HCT116 (cell line): ENCODE data around the gene VEZF1. TPM values are rescaled to one million over a fixed set of nuclear protein-coding genes. Genes with fewer than 3 reads are reported as not detected.

Experiments used
- ATAC-seq: fragments of 200-7000 bp; cut with Tn5 transposase; 2 replicates; pipeline ENCODE4 v1.9.1; 2020; ENCODE audit warnings: mild to moderate bottlenecking, moderate library complexity
- BruUV-seq: library from RNA; stranded (reverse); fragments of 400-500 nt; replicated peaks from 2 replicates; lab custom pipeline; 2021; lab: Mats Ljungman, UMichigan
- CTCF ChIA-PET: fragments of 300-600 bp; sonication (Branson Sonifier 250); formaldehyde crosslinking; loops from one replicate; lab custom pipeline; 2021; ENCODE audit warnings: antibody characterized with exemption; lab: Charles Lee
- POLR2A ChIA-PET: fragments of 300-600, 350-600 bp; sonication (Branson Sonifier 250); formaldehyde crosslinking; loops from one replicate; lab custom pipeline; 2021; ENCODE audit warnings: antibody characterized with exemption; lab: Charles Lee
- RAD21 ChIA-PET, 2 experiments: fragments of 300-600 bp; sonication (Branson Sonifier 250); formaldehyde crosslinking; loops; one replicate each; lab custom pipeline; 2023; ENCODE audit warnings: low total read pairs in 2 of 2; ENCODE audit not compliant: uncharacterized antibody in 2 of 2, unreplicated experiment in 2 of 2, low non-redundant PET in 1 of 2; lab: Charles Lee
- DNase-seq: peaks from one replicate; pipeline ENCODE4 v3.0.0-alpha.2; 2010; ENCODE audit warnings: low read depth, low spot score
- H2AFZ ChIP-seq: fragments of 200-600 bp; shearing (Covaris generic), sonication (generic); 2 replicates; pipeline ENCODE4 v1.6.1; 2017; ENCODE audit warnings: low read depth, mixed run types, mixed read lengths, antibody characterized with exemption, low read length; ENCODE audit not compliant: poor library complexity, severe bottlenecking
- H3K27ac ChIP-seq: 2 replicates; pipeline ENCODE4 v1.5.1; 2012; ENCODE audit warnings: low read depth, low read length
- H3K27me3 ChIP-seq: fragments of 200-600 bp; sonication (generic); 2 replicates; pipeline ENCODE4 v1.6.1; 2016; ENCODE audit warnings: mixed run types, low read length, mixed read lengths; ENCODE audit not compliant: insufficient read depth
- H3K36me3 ChIP-seq, 2 experiments: fragments of 200-500 bp in 1 of 2; fragments of 200-600 bp in 1 of 2; sonication (Bioruptor generic) in 1 of 2; sonication (generic) in 1 of 2; 2 replicates each; pipeline versions ENCODE4 v1.5.1 to v1.6.1; 2014 to 2016; ENCODE audit warnings: low read length in 2 of 2, inconsistent platforms in 1 of 2, mixed read lengths in 1 of 2, mixed run types in 1 of 2; ENCODE audit not compliant: insufficient read depth in 2 of 2, control insufficient read depth in 1 of 2
- H3K4me1 ChIP-seq, 2 experiments: fragments of 200-600 bp in 1 of 2; sonication (generic) in 1 of 2; 2 replicates each; pipeline versions ENCODE4 v1.5.1 to v1.6.1; 2012 to 2017; ENCODE audit warnings: low read length in 2 of 2, inconsistent platforms in 1 of 2, mild to moderate bottlenecking in 1 of 2, mixed read lengths in 1 of 2, mixed run types in 1 of 2, moderate library complexity in 1 of 2; ENCODE audit not compliant: insufficient read depth in 2 of 2, control insufficient read depth in 1 of 2
- H3K4me2 ChIP-seq: fragments of 200-600 bp; sonication (generic); 2 replicates; pipeline ENCODE4 v1.6.1; 2017; ENCODE audit warnings: mixed run types, low read length, mixed read lengths
- H3K4me3 ChIP-seq, 2 experiments: fragments of 200-600 bp in 1 of 2; sonication (generic) in 1 of 2; replicated peaks in 1 of 2; 2 replicates each; pipeline ENCODE4 v1.5.1; 2011 to 2016; ENCODE audit warnings: low read length in 2 of 2, control low read depth in 1 of 2, low read depth in 1 of 2, mild to moderate bottlenecking in 1 of 2, mixed read lengths in 1 of 2, mixed run types in 1 of 2
- H3K79me2 ChIP-seq: fragments of 200-600 bp; sonication (generic); 2 replicates; pipeline ENCODE4 v1.6.1; 2017; ENCODE audit warnings: mild to moderate bottlenecking, mixed run types, low read length, moderate library complexity, mixed read lengths; ENCODE audit not compliant: insufficient read depth
- H3K9ac ChIP-seq: fragments of 200-600 bp; sonication (generic); 2 replicates; pipeline ENCODE4 v1.6.1; 2016; ENCODE audit warnings: low read length, mixed read lengths
- H3K9me2 ChIP-seq: fragments of 200-600 bp; sonication (generic), shearing (Covaris generic); 2 replicates; pipeline ENCODE4 v1.6.1; 2017; ENCODE audit warnings: mixed run types, mild to moderate bottlenecking, moderate library complexity; ENCODE audit not compliant: insufficient read depth
- H3K9me3 ChIP-seq, 2 experiments: fragments of 200-500 bp in 1 of 2; fragments of 200-600 bp in 1 of 2; sonication (Bioruptor generic) in 1 of 2; sonication (generic) in 1 of 2; 2 replicates each; pipeline ENCODE4 v1.6.1; 2014 to 2017; ENCODE audit warnings: low read length in 2 of 2, mixed read lengths in 2 of 2, inconsistent platforms in 1 of 2, low read depth in 1 of 2, mild to moderate bottlenecking in 1 of 2, mixed run types in 1 of 2, moderate library complexity in 1 of 2; ENCODE audit not compliant: control insufficient read depth in 1 of 2, insufficient read depth in 1 of 2
- H4K20me1 ChIP-seq: fragments of 200-600 bp; sonication (generic), shearing (Covaris generic); 2 replicates; pipeline ENCODE4 v1.6.1; 2017; ENCODE audit warnings: mixed run types, mild to moderate bottlenecking, moderate library complexity; ENCODE audit not compliant: insufficient read depth
- CBX3 ChIP-seq: IDR thresholded peaks from 2 replicates; pipeline ENCODE4 v1.6.1; 2012; ENCODE audit warnings: low read depth
- CEBPB ChIP-seq: IDR thresholded peaks from 2 replicates; pipeline ENCODE4 v1.6.1; 2012; ENCODE audit warnings: low read depth
- EGR1 ChIP-seq: IDR thresholded peaks from 2 replicates; pipeline ENCODE4 v1.6.1; 2012; ENCODE audit warnings: low read depth
- ELF1 ChIP-seq: IDR thresholded peaks from 2 replicates; pipeline ENCODE4 v1.6.1; 2012; ENCODE audit warnings: low read depth, borderline replicate concordance
- EZH2 ChIP-seq: fragments of 200-600 bp; sonication (generic); IDR thresholded peaks from 2 replicates; pipeline ENCODE4 v1.6.1; 2017; ENCODE audit warnings: antibody characterized with exemption, mixed run types
- EZH2phosphoT487 ChIP-seq: fragments of 200-600 bp; IDR thresholded peaks from 2 replicates; pipeline ENCODE4 v1.6.1; 2018; ENCODE audit warnings: antibody characterized with exemption, borderline replicate concordance
- JUND ChIP-seq: IDR thresholded peaks from 2 replicates; pipeline ENCODE4 v1.6.1; 2012
- POLR2A ChIP-seq: IDR thresholded peaks from 2 replicates; pipeline ENCODE4 v1.7.0; 2011; ENCODE audit warnings: borderline replicate concordance; ENCODE audit not compliant: insufficient read depth, insufficient read length; ENCODE audit errors: extremely low read depth
- POLR2AphosphoS5 ChIP-seq: IDR thresholded peaks from 2 replicates; pipeline ENCODE4 v1.6.1; 2011; ENCODE audit warnings: mild to moderate bottlenecking, low read depth, low read length, moderate library complexity
- SIN3A ChIP-seq: IDR thresholded peaks from 2 replicates; pipeline ENCODE4 v1.6.1; 2012; ENCODE audit warnings: low read depth
- SP1 ChIP-seq: IDR thresholded peaks from 2 replicates; pipeline ENCODE4 v1.6.1; 2012; ENCODE audit warnings: low read depth
- SRF ChIP-seq: IDR thresholded peaks from 2 replicates; pipeline ENCODE4 v1.6.1; 2012; ENCODE audit warnings: low read depth
- TCF7L2 ChIP-seq: IDR thresholded peaks from 2 replicates; pipeline ENCODE4 v1.7.0; 2011; ENCODE audit warnings: borderline replicate concordance, inconsistent platforms; ENCODE audit not compliant: insufficient read depth, insufficient read length; ENCODE audit errors: extremely low read depth
- ZFX ChIP-seq: fragments of 450-650 bp; IDR thresholded peaks from 2 replicates; pipeline ENCODE4 v1.6.1; 2017
- ZNF274 ChIP-seq: fragments of 200-500 bp; sonication (Bioruptor generic); IDR thresholded peaks from 2 replicates; pipeline ENCODE4 v1.6.1; 2014; ENCODE audit warnings: mild to moderate bottlenecking, low read depth, low read length, inconsistent platforms
- intact Hi-C: fragments of 100-400 bp; cut with micrococcal nuclease; formaldehyde crosslinking; loops from 2 replicates; pipeline ENCODE4 v1.10.0; 2022
- total RNA-seq: library from RNA; stranded (reverse); gene quantifications from one replicate; pipeline ENCODE4 v1.2.1, GENCODE V29; 2021; ENCODE audit not compliant: unreplicated experiment
- TF ChIP-seq, protein P1 (sequence below): IDR thresholded peaks from 2 replicates; pipeline ENCODE4 v1.6.1; 2012
- TF ChIP-seq, protein P2 (sequence below), 3 experiments: fragments of 200-600 bp in 1 of 3; sonication (generic) in 1 of 3; IDR thresholded peaks in 2 of 3; conservative IDR thresholded peaks in 1 of 3; 2 replicates each; pipeline ENCODE4 v1.5.1; 2012 to 2017; ENCODE audit warnings: low read depth in 2 of 3, low read length in 2 of 3, antibody characterized with exemption in 1 of 3, borderline replicate concordance in 1 of 3, control low read depth in 1 of 3, mild to moderate bottlenecking in 1 of 3, mixed read lengths in 1 of 3, mixed run types in 1 of 3, moderate library complexity in 1 of 3; ENCODE audit not compliant: insufficient read depth in 1 of 3
- TF ChIP-seq, protein P3 (sequence below): IDR thresholded peaks from 2 replicates; pipeline ENCODE4 v1.6.1; 2012; ENCODE audit warnings: low read depth

Gene VEZF1
- total RNA-seq, 1 experiment from 2014 or later = 70.2 TPM

DNA sequence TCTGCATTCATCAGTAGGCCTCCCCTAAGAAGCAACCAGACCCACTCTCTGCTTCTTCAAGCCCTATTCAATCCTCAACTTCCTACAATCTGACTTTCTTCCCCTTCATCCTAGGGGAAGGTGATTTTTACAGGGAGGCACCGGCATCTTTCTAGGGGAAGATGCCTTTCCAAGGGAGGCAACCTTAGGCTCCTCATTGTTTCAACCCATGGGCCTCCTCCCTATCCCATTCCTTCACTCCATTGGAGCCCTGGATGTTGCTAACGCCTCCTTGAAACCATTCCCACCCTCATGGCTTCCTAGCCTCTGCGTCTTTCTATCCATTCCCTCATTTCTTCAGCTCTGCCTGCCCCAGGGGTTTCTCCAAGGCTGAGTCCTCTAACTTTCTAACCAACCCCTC is 30.2 kb downstream of the VEZF1 start:
- H3K9me3 ChIP-seq = no peaks in the 10 kb centered on the region
- no peak overlapping the region for H3K27ac ChIP-seq
- peaks cover 0 to 5% of the 10 kb centered on the region in 2 experiments; a peak in 1 of 4 replicates for H3K36me3 ChIP-seq
- no peak for ATAC-seq
- RAD21 ChIA-PET = no interaction called here
- no peaks in the 10 kb centered on the region for H3K27me3 ChIP-seq
- H3K4me3 ChIP-seq = no peak overlapping the region
- H3K4me1 ChIP-seq = peaks cover 32 to 41% of the 10 kb centered on the region in 2 experiments
- H3K9ac ChIP-seq = no peak overlapping the region
- intact Hi-C loops = no loop called here
- TF ChIP-seq CEBPB = no peak
- no peak for TF ChIP-seq ZNF274
- TF ChIP-seq, protein P1, sequence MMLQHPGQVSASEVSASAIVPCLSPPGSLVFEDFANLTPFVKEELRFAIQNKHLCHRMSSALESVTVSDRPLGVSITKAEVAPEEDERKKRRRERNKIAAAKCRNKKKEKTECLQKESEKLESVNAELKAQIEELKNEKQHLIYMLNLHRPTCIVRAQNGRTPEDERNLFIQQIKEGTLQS = no peak
- no peak for TF ChIP-seq EZH2phosphoT487
- no peak for TF ChIP-seq SRF
- no peak for TF ChIP-seq ZFX
- no peak for TF ChIP-seq SP1
- no peak for TF ChIP-seq CBX3
- TF ChIP-seq EZH2 = no peak
- no peak for TF ChIP-seq SIN3A
- TF ChIP-seq, protein P2, sequence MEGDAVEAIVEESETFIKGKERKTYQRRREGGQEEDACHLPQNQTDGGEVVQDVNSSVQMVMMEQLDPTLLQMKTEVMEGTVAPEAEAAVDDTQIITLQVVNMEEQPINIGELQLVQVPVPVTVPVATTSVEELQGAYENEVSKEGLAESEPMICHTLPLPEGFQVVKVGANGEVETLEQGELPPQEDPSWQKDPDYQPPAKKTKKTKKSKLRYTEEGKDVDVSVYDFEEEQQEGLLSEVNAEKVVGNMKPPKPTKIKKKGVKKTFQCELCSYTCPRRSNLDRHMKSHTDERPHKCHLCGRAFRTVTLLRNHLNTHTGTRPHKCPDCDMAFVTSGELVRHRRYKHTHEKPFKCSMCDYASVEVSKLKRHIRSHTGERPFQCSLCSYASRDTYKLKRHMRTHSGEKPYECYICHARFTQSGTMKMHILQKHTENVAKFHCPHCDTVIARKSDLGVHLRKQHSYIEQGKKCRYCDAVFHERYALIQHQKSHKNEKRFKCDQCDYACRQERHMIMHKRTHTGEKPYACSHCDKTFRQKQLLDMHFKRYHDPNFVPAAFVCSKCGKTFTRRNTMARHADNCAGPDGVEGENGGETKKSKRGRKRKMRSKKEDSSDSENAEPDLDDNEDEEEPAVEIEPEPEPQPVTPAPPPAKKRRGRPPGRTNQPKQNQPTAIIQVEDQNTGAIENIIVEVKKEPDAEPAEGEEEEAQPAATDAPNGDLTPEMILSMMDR (IDR thresholded peaks at IDR 0.05 in 2 of 3, conservative IDR thresholded peaks at IDR 0.05 in 1 of 3; ENCODE audit: borderline replicate concordance in 1 of 3, insufficient read depth in 1 of 3, low read depth in 2 of 3, low read length in 2 of 3) = no peak
- TF ChIP-seq JUND = no peak
- no peak for TF ChIP-seq ELF1
- no peak for TF ChIP-seq TCF7L2
- no peak for TF ChIP-seq POLR2A
- no peak for TF ChIP-seq EGR1
- TF ChIP-seq, protein P3, sequence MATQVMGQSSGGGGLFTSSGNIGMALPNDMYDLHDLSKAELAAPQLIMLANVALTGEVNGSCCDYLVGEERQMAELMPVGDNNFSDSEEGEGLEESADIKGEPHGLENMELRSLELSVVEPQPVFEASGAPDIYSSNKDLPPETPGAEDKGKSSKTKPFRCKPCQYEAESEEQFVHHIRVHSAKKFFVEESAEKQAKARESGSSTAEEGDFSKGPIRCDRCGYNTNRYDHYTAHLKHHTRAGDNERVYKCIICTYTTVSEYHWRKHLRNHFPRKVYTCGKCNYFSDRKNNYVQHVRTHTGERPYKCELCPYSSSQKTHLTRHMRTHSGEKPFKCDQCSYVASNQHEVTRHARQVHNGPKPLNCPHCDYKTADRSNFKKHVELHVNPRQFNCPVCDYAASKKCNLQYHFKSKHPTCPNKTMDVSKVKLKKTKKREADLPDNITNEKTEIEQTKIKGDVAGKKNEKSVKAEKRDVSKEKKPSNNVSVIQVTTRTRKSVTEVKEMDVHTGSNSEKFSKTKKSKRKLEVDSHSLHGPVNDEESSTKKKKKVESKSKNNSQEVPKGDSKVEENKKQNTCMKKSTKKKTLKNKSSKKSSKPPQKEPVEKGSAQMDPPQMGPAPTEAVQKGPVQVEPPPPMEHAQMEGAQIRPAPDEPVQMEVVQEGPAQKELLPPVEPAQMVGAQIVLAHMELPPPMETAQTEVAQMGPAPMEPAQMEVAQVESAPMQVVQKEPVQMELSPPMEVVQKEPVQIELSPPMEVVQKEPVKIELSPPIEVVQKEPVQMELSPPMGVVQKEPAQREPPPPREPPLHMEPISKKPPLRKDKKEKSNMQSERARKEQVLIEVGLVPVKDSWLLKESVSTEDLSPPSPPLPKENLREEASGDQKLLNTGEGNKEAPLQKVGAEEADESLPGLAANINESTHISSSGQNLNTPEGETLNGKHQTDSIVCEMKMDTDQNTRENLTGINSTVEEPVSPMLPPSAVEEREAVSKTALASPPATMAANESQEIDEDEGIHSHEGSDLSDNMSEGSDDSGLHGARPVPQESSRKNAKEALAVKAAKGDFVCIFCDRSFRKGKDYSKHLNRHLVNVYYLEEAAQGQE = no peak
- no peak for TF ChIP-seq POLR2AphosphoS5
- TF ChIP-seq, all 23 proteins: peak for 0
- CTCF ChIA-PET = no interaction called here
- BruUV-seq = no TSS peak
- H3K9me2 ChIP-seq = no peaks in the 10 kb centered on the region
- H3K79me2 ChIP-seq = peaks cover 19% of the 10 kb centered on the region
- POLR2A ChIA-PET = no interaction called here
- no peaks in the 10 kb centered on the region for H4K20me1 ChIP-seq
- H3K4me2 ChIP-seq = no peak overlapping the region
- no peak overlapping the region for H2AFZ ChIP-seq
- no peak for DNase-seq
